ENCODE results near the gene PTS.

- TF ChIP-seq CTCF (IDR thresholded peaks at IDR 0.05) = no peak
- no peak for TF ChIP-seq POLR2A (IDR thresholded peaks at IDR 0.05)
These were observed 34.3 kb downstream of the PTS start, which contains the start of gene PLET1 for GRCh38 chr11:112260490-112260889.
